HL-60 (cell line): ENCODE results near the gene TCFL5.

Experiments
- GABPA ChIP-seq: IDR thresholded peaks from 2 replicates; pipeline ENCODE4 v1.6.1; 2012; ENCODE audit warnings: low read depth
- POLR2AphosphoS5 ChIP-seq: IDR thresholded peaks from 2 replicates; pipeline ENCODE4 v1.6.1; 2012; ENCODE audit warnings: low read depth
- SPI1 ChIP-seq: IDR thresholded peaks from 2 replicates; pipeline ENCODE4 v1.6.1; 2012; ENCODE audit warnings: low read depth, mild to moderate bottlenecking, borderline replicate concordance
- TF ChIP-seq, protein P1 (sequence below): IDR thresholded peaks from one replicate; pipeline ENCODE4 v1.5.1; 2011; ENCODE audit warnings: low read length, control low read depth, inconsistent platforms; ENCODE audit not compliant: insufficient read depth
- TF ChIP-seq, protein P2 (sequence below): IDR thresholded peaks from 2 replicates; pipeline ENCODE4 v1.6.1; 2012; ENCODE audit warnings: low read depth; ENCODE audit not compliant: insufficient replicate concordance

DNA sequence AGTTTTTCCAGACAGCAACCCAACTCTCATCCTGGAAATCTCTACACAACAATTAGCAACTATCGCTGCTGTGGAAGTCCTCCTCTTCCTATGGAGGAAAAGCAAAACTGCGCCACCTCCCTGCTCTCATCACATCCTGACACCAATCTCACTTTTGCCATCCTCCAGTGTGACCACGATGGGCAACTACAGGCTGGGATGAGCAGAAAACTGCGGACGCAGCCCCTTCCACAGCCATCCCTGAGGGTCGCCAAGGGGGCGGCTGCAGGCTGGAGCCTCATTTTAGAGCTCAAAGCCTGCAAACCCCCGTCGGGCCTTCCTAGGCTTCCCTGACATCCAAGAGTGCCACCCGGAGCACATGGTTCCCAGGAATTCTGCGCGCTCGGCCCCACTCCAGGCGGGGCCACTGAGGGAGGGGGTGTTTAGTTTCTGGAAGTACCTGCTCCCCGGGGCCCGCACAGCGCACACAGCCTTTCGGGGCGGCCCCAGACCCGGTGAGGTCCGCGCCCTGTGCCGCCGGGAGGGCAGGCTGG is 1.2 kb downstream of the TCFL5 start:
- TF ChIP-seq POLR2AphosphoS5 (no peak), SPI1 (no peak), GABPA (no peak)
- TF ChIP-seq, protein P1, sequence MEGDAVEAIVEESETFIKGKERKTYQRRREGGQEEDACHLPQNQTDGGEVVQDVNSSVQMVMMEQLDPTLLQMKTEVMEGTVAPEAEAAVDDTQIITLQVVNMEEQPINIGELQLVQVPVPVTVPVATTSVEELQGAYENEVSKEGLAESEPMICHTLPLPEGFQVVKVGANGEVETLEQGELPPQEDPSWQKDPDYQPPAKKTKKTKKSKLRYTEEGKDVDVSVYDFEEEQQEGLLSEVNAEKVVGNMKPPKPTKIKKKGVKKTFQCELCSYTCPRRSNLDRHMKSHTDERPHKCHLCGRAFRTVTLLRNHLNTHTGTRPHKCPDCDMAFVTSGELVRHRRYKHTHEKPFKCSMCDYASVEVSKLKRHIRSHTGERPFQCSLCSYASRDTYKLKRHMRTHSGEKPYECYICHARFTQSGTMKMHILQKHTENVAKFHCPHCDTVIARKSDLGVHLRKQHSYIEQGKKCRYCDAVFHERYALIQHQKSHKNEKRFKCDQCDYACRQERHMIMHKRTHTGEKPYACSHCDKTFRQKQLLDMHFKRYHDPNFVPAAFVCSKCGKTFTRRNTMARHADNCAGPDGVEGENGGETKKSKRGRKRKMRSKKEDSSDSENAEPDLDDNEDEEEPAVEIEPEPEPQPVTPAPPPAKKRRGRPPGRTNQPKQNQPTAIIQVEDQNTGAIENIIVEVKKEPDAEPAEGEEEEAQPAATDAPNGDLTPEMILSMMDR, result no peak
- TF ChIP-seq, protein P2, sequence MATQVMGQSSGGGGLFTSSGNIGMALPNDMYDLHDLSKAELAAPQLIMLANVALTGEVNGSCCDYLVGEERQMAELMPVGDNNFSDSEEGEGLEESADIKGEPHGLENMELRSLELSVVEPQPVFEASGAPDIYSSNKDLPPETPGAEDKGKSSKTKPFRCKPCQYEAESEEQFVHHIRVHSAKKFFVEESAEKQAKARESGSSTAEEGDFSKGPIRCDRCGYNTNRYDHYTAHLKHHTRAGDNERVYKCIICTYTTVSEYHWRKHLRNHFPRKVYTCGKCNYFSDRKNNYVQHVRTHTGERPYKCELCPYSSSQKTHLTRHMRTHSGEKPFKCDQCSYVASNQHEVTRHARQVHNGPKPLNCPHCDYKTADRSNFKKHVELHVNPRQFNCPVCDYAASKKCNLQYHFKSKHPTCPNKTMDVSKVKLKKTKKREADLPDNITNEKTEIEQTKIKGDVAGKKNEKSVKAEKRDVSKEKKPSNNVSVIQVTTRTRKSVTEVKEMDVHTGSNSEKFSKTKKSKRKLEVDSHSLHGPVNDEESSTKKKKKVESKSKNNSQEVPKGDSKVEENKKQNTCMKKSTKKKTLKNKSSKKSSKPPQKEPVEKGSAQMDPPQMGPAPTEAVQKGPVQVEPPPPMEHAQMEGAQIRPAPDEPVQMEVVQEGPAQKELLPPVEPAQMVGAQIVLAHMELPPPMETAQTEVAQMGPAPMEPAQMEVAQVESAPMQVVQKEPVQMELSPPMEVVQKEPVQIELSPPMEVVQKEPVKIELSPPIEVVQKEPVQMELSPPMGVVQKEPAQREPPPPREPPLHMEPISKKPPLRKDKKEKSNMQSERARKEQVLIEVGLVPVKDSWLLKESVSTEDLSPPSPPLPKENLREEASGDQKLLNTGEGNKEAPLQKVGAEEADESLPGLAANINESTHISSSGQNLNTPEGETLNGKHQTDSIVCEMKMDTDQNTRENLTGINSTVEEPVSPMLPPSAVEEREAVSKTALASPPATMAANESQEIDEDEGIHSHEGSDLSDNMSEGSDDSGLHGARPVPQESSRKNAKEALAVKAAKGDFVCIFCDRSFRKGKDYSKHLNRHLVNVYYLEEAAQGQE, result no peak
